Measurements from ENCODE around the gene PINK1. TPM values are rescaled to one million over a fixed set of nuclear protein-coding genes. Genes with fewer than 3 reads are reported as not detected.

PINK1 gene
- total RNA-seq = 67.8 and 68.7 TPM in 2 replicates

DNA sequence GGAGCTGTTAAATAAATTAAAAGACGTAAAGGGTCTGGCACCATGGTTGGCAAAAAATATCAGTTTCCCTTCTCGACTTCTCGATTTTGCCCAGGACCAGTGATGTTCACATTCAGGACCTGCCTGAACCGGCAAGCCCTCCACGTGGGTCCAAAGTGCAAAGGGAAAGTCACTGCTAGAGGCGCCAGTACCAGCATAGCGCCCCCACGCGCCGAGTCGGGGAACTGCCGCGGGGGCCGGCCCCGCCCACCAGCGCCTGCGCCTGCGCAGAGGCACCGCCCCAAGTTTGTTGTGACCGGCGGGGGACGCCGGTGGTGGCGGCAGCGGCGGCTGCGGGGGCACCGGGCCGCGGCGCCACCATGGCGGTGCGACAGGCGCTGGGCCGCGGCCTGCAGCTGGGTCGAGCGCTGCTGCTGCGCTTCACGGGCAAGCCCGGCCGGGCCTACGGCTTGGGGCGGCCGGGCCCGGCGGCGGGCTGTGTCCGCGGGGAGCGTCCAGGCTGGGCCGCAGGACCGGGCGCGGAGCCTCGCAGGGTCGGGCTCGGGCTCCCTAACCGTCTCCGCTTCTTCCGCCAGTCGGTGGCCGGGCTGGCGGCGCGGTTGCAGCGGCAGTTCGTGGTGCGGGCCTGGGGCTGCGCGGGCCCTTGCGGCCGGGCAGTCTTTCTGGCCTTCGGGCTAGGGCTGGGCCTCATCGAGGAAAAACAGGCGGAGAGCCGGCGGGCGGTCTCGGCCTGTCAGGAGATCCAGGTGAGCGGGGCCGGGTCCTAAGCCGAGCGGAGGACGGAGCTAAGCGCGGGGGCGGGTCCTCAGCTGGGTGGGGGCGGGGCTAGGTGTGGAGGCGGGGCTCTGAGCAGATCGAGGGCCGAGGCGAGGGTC is at the start of gene PINK1:
Gene PINK1, plus strand, starts transcription at position 269 of the 875 bp plus-strand sequence. Its CDS starts 91 bp downstream, at position 360.

DNA sequence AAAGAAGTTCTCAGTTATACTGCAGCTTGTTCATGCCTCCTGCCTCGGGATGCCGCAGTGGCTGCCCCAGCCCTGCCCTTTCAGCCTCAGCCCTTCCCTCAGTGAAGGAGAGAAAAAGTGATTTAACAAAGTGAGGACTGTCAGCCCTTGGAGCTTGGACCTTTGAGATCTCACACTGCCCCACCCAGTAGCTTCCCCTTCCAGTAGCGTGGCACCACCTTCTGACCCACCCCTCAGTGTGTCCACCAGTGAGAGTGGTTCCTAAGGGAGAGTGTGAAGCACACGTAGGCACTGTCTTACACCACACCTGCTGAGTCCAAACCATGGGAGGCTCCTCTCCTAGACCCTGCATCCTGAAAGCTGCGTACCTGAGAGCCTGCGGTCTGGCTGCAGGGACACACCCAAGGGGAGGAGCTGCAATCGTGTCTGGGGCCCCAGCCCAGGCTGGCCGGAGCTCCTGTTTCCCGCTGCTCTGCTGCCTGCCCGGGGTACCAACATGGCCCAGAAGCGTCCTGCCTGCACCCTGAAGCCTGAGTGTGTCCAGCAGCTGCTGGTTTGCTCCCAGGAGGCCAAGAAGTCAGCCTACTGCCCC is 44.5 kb upstream of the PINK1 start, which contains the start of gene CDA:
Gene CDA, plus strand, starts transcription at position 464 of the 592 bp plus-strand sequence. Its CDS starts 33 bp downstream, at position 497.

DNA sequence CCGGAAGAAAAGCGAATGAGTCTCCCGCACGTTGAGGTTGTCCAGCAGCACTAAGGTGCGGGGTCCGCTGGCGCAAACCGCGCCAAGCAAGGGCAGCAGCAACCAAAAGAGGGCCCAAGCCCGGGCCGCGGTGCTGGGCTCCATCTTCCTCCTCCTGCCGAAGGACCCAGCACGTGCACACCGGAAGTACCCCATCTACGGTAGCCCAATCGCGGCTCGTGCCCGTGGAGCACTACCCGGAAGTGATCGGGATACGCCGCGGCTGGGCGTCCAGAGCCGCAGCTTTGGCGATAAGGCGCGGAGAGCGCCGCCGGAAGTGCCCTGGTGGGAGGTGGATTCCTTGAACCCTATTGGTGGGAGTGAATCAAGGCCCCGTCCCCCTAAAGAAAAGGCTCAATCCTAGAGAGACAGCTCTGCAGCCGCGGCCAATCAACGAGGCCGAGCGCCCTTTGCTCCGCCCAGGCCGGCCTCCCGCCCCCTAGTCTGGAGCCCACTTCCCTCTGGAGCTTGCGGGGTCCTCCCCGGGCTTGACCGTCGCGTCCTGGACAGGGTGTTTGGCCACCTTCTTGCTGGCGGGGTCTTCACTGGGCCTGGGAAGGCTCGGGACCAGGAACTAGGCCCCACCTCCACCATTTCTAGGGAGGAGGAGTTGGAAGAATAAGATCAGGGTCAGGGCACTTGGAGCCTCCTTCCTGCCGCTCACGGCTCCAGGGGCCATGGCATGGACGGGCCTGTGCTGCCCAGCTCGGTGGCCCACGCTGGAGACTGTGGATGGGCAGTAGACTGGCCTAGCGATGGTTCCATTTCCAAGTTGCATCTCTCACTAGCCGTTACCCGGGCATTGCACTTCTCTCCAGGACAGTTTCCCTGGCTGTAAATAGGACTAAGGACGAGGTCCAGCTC is 28.2 kb downstream of the PINK1 start, which contains the start of gene DDOST:
Gene DDOST, minus strand, starts transcription at position 163 of the 903 bp plus-strand sequence. Its CDS starts 19 bp downstream, at position 144.

Other genes starting within 250 kb of the PINK1 start
- 5.1 and 6.9 TPM in 2 replicates for gene CAMK2N1, start 147.2 kb upstream of the PINK1 start, total RNA-seq
- 23.1 and 33.5 TPM in 2 replicates for gene MUL1, start 125.3 kb upstream of the PINK1 start, total RNA-seq
- 0.12 and 0.77 TPM in 2 replicates for gene FAM43B, start 80.9 kb upstream of the PINK1 start, total RNA-seq
- gene CDA, start 44.4 kb upstream of the PINK1 start, total RNA-seq = 1.5 and 2.2 TPM in 2 replicates
- 275 and 357 TPM in 2 replicates for gene DDOST, start 27.9 kb downstream of the PINK1 start, total RNA-seq
- 0.35 and 0.60 TPM in 2 replicates for gene KIF17, start 84.5 kb downstream of the PINK1 start, total RNA-seq
- gene SH2D5, start 99.2 kb downstream of the PINK1 start, total RNA-seq = 0.26 and 0.58 TPM in 2 replicates
- gene HP1BP3, start 153.8 kb downstream of the PINK1 start, total RNA-seq = 107 and 115 TPM in 2 replicates

Data from pericardium fibroblast (primary cell).